ENCODE measurements around the gene LGI4.

GRCh38 chr19:35179830-35180229, 45.0 kb upstream of the LGI4 start:
- no peak for TF ChIP-seq CTCF (conservative IDR thresholded peaks at IDR 0.05 in 1 of 2, IDR thresholded peaks at IDR 0.05 in 1 of 2; ENCODE audit: low read depth in 1 of 2, low read length in 2 of 2)
- TF ChIP-seq EZH2 (IDR thresholded peaks at IDR 0.05; ENCODE audit: low read length, missing control alignments) = no peak
